SW 1271 (cell line): ENCODE results near the gene ASIC3.
"Not testable (repeated sequence)": the region's sequence is repeated elsewhere in the genome, so short reads cannot be mapped to it uniquely, and the experiment has no call there.

Experiments used
- DNase-seq, 2 experiments: peaks; one replicate each; lab custom pipeline; 2025; lab: John Stamatoyannopoulos, UW

ASIC3 gene

GRCh38 chr7:151047976-151048815 is at the start of gene ASIC3:
Gene ASIC3 (plus strand): TSS chr7:151048531. CDS start chr7:151048886, 355 bp downstream.
- DNase-seq, result no peak

GRCh38 chr7:150999001-150999400 is 49.3 kb upstream of the ASIC3 start:
- no peak for DNase-seq

GRCh38 chr7:150999497-151000230 is 48.7 kb upstream of the ASIC3 start:
- no peak for DNase-seq

GRCh38 chr7:151000897-151001495 is 47.3 kb upstream of the ASIC3 start:
- DNase-seq, result no peak

- no peak for DNase-seq
These were observed 46.8 kb upstream of the ASIC3 start for GRCh38 chr7:151001546-151001945.

- DNase-seq, result no peak
These were observed 44.8 kb upstream of the ASIC3 start for GRCh38 chr7:151003572-151003971.

- no peak for DNase-seq
These were observed 42.8 kb upstream of the ASIC3 start for GRCh38 chr7:151005566-151005965.

- DNase-seq, result no peak
These were observed 41.6 kb upstream of the ASIC3 start for GRCh38 chr7:151006590-151007300.

GRCh38 chr7:151007469-151007898 is 40.8 kb upstream of the ASIC3 start:
- no peak for DNase-seq

- DNase-seq, result no peak
These were observed 40.2 kb upstream of the ASIC3 start for GRCh38 chr7:151008143-151008510.

- no peak for DNase-seq
These were observed 39.6 kb upstream of the ASIC3 start for GRCh38 chr7:151008511-151009323.

- DNase-seq, result no peak
These were observed 38.8 kb upstream of the ASIC3 start for GRCh38 chr7:151009327-151010036.

GRCh38 chr7:151010037-151010306 is 38.4 kb upstream of the ASIC3 start:
- DNase-seq, result no peak

- DNase-seq, result no peak
These were observed 37.8 kb upstream of the ASIC3 start for GRCh38 chr7:151010307-151011096.

- no peak for DNase-seq
These were observed 37.3 kb upstream of the ASIC3 start for GRCh38 chr7:151011097-151011409.

- DNase-seq, result not testable (repeated sequence)
These were observed 36.7 kb upstream of the ASIC3 start for GRCh38 chr7:151011616-151012015.

- no peak for DNase-seq
These were observed 36.2 kb upstream of the ASIC3 start for GRCh38 chr7:151012031-151012692.

GRCh38 chr7:151012911-151013347 is 35.4 kb upstream of the ASIC3 start:
- no peak for DNase-seq

- DNase-seq, result no peak
These were observed 35.0 kb upstream of the ASIC3 start for GRCh38 chr7:151013356-151013732.
